ENCODE data around the gene CHRNA7. TPM values are rescaled to one million over a fixed set of nuclear protein-coding genes. Genes with fewer than 3 reads are reported as not detected.

Gene CHRNA7
- total RNA-seq, 4 donors from 2014 or later = 0.45 to 1.3 (median 0.83) TPM

DNA sequence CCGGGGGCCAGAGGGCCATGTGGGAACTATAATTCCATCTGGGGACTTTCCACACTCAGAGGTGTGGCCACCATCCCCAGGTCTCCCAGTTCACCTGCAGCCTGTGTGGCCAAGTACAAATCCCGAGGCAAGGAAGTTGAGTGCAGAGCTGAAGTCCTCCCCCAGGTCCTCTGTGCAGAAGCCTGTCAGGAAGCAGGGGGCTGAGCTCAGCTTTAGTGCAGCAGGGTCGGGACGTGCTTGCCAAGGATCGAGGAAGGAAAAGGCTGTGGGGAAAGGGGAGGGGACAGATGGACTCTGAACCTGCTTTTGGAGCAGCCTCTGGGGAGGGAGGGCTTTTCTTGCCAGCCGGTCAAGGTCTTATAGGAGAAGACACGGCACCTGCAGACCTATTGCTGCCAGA is 67.7 kb downstream of the CHRNA7 start:
- intact Hi-C loops (cut with DNase I; ENCODE audit: low total_unique reads) = no loop called here
- H3K4me3 ChIP-seq (ENCODE audit: low read depth, poor library complexity, severe bottlenecking) = no peak overlapping the region
- 25 to 29% methylated on average over 7 of the region's 7 CpGs for WGBS, 2 donors
- DNase-seq (ENCODE audit: low spot score in 2 of 2) = no peak
- no peak for TF ChIP-seq POLR2A (IDR thresholded peaks at IDR 0.05)

DNA sequence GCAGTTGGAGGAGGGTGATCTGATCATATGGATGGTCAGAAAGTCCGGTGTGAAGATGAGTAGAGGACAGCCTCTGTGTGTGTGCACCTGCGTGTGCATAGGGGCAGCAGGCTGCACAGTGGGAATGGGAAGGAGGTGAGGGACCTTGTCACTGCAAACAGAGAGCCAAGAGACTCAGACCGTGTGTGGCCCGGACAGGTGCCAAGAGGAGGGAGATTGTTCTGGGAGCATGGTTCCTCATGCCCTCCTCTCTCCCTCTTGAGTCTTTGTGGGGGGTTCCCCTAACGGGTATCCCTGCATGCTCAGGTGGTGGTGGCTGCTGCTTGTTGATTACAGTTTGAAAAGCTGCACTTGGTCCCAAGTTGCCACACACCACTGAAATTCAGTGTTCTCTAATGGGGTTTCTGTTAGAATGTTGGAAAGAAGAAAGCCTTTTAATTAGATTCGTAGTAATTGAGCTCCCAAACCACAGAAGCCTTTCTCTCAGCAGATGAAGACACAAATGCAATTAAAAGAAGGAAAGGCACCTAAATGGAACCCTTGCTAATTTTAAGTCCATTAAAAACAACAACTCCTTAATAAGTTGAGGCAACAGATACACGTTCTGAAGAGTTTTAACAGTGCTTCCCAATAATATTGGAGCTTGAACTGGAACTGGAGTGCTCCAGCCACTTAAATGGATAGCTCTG is 68.9 kb downstream of the CHRNA7 start:
- H3K4me3 ChIP-seq (ENCODE audit: low read depth, poor library complexity, severe bottlenecking) = no peak overlapping the region
- 55% methylated on average over 7 of the region's 7 CpGs for WGBS, 2 donors
- TF ChIP-seq POLR2A (IDR thresholded peaks at IDR 0.05) (no peak), CTCF (IDR thresholded peaks at IDR 0.05) (no peak)
- DNase-seq (ENCODE audit: low spot score in 2 of 2) = no peak
- intact Hi-C loops (cut with DNase I; ENCODE audit: low total_unique reads) = no loop called here

DNA sequence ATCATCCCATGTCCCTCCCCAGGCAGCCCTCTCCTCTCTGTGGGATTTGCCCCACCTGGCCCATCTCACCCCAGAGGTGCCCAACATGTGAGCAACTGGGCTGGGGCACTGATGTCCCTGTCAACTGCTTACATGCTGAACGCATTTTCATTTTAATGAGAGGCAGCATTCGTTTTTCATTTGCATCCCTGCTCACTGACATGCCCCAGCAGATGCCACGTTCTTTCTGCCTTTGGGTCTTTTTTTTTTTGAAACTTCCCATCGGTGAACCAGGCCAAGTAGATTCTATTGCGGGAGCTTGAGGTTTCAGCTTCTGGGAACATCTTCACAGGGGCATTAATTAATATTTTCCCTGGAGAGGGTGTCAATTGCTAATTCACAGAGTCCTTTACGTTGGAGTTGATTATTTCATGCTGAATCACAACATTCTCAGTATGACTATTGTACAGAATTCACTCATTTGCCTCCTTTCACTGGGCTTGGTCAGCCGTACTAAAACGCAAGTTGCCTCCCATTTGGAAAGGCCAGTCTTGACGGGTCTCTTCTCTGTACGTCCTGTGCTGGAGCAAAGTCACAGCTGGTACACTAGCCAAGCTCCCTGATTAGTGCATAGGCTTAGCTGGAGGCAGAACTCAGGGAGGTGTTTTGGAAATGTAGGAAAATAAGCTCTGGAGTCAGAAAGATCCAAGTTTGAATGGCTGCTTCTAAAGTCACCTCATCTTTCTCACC is 69.8 kb downstream of the CHRNA7 start:
- no peak for DNase-seq (ENCODE audit: low spot score in 2 of 2)
- intact Hi-C loops (cut with DNase I; ENCODE audit: low total_unique reads) = no loop called here
- 25 to 30% methylated on average over 10 of the region's 10 CpGs for WGBS, 2 donors
- H3K4me3 ChIP-seq (ENCODE audit: low read depth, poor library complexity, severe bottlenecking) = no peak overlapping the region
- no peak for TF ChIP-seq POLR2A (IDR thresholded peaks at IDR 0.05)
- TF ChIP-seq CTCF (IDR thresholded peaks at IDR 0.05) = no peak

DNA sequence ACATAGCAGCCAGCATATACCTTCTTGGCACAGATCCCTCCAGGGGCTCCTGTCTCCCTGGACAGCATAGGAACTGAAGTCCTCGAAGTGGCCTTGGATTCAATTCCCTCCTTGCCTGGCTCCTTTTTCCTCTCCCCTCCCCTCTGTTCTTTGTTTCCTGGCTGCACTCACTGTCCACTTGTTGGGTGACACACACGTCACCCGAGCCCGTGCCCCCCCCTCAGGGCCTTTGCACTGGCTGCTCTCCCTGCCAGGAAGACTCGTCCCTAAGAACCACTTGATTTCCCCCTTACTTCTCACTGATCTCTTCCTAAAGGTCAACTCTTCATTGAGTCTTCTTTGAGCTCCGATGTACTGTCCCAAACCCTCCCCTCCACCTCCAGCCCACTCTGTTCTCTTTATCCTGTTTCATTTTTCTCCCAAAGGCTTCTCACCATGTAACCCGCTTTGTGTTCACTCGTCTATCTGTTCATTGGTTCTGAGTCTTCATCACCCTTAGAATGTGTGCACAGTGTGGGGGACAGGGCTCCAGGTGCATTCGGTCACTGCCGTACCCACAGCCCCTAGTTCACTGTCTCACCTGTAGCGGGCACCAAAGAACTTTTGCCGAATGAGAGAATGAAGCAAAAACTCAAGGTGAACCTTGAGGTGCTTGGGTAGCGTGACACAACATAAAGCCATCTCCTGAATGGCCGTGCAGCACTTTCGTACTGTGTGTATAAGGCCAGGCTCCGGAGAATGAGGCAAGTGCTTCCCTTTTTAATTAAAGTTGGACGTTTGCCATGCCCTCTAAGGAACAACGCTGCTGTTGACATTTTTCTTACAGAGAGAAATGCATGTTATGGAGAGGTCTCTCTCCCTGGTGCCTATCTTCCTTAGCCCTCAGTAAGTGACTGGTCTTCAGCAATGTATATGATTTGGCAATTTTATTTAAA is 74.0 kb downstream of the CHRNA7 start:
- no peak for TF ChIP-seq CTCF (IDR thresholded peaks at IDR 0.05)
- no peak for TF ChIP-seq POLR2A (IDR thresholded peaks at IDR 0.05)
- 56 to 64% methylated on average over 18 of the region's 18 CpGs for WGBS, 2 donors
- no peak for DNase-seq (ENCODE audit: low spot score in 2 of 2)
- intact Hi-C loops (cut with DNase I; ENCODE audit: low total_unique reads) = no loop called here
- no peak overlapping the region for H3K4me3 ChIP-seq (ENCODE audit: low read depth, poor library complexity, severe bottlenecking)

DNA sequence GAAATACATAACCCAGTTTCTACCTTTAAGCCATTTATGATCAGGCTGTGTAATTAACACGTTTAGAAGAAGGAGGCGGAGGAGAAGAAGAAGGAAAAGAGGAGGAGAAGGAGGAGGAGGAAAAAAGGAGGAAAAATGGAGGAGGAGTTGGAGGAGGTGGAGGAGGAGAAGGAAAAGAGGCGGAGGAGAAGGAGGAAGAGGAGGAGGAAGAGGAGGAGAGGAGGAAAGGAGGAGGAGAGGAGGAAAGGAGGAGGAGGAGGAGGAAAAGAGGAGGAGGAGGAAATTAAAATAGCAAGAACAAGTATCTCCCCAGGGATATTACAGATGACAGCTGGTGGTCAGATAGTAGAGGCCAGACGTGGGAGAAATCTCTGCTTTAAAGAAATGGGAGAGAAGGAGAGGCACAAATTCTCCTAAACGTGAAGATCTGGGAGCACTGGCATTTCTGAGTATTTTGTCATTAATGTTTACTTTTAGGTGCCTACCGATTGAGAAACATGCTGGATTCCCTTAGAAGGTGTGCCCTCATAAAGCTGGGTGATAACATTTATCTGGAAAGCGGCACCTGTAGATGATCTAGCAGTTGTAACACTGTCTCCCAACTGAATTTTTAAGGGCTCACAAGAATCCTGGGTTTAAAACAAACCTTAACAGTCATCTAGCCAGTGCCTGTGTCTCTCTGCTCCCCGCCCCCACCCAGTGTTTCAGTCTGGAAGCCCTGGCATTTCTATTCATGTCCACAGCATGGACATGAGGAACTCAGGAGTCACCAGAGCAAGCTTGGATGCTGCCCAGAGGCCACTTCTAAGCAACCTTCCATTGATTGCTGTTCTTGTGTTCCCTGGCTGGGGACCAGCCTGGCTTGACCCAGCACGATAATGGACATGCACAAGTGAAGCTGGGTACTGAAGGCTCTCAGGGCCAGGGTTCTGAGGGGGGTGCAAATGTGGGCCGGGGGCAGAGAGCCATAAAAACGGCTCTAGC is 75.2 kb downstream of the CHRNA7 start:
- no peak overlapping the region for H3K4me3 ChIP-seq (ENCODE audit: low read depth, poor library complexity, severe bottlenecking)
- DNase-seq (ENCODE audit: low spot score in 2 of 2) = no peak
- intact Hi-C loops (cut with DNase I; ENCODE audit: low total_unique reads) = no loop called here
- TF ChIP-seq CTCF (IDR thresholded peaks at IDR 0.05) = no peak
- no peak for TF ChIP-seq POLR2A (IDR thresholded peaks at IDR 0.05)
- 63 to 65% methylated on average over 11 of the region's 11 CpGs for WGBS, 2 donors
